GM19397 (cell line): ENCODE results near the gene CD177.
"Not testable (repeated sequence)": the region's sequence is repeated elsewhere in the genome, so short reads cannot be mapped to it uniquely, and the experiment has no call there.

Experiments
- ATAC-seq: cut with Tn5 transposase; IDR thresholded peaks from one replicate; pipeline ENCODE4 v1.9.1; 2021; ENCODE audit warnings: mild to moderate bottlenecking, moderate library complexity; ENCODE audit not compliant: unreplicated experiment

Gene CD177

GRCh38 chr19:43380008-43380407 lies 26.5 kb downstream of the CD177 start:
- no peak for ATAC-seq

- no peak for ATAC-seq
Observed at GRCh38 chr19:43380771-43381386, 27.4 kb downstream of the CD177 start.

GRCh38 chr19:43382586-43383216 lies 29.2 kb downstream of the CD177 start:
- not testable (repeated sequence) for ATAC-seq

- not testable (repeated sequence) for ATAC-seq
Observed at GRCh38 chr19:43383254-43383653, 29.8 kb downstream of the CD177 start.

- ATAC-seq: not testable (repeated sequence)
Observed at GRCh38 chr19:43383759-43384158, 30.3 kb downstream of the CD177 start.

GRCh38 chr19:43390903-43391551 lies 37.5 kb downstream of the CD177 start:
- ATAC-seq: not testable (repeated sequence)

- ATAC-seq: not testable (repeated sequence)
Observed at GRCh38 chr19:43391552-43391935, 38.1 kb downstream of the CD177 start.

- not testable (repeated sequence) for ATAC-seq
Observed at GRCh38 chr19:43393501-43393900, 40.0 kb downstream of the CD177 start.

- ATAC-seq: no peak
Observed at GRCh38 chr19:43395561-43395960, 42.1 kb downstream of the CD177 start.

GRCh38 chr19:43406297-43406696 lies 52.8 kb downstream of the CD177 start:
- no peak for ATAC-seq

- no peak for ATAC-seq
Observed at GRCh38 chr19:43407416-43408005, 54.0 kb downstream of the CD177 start.

- no peak for ATAC-seq
Observed at GRCh38 chr19:43408043-43408442, 54.6 kb downstream of the CD177 start.

- no peak for ATAC-seq
Observed at GRCh38 chr19:43409415-43409814, 55.9 kb downstream of the CD177 start.

GRCh38 chr19:43412441-43412840 lies 59.0 kb downstream of the CD177 start:
- ATAC-seq: no peak
